Esophagus muscularis mucosa (tissue), 4 donors: Measurements from ENCODE around the gene SLC24A4. TPM values are rescaled to one million over a fixed set of nuclear protein-coding genes. Genes with fewer than 3 reads are reported as not detected.

Source experiments
- DNase-seq: peaks from one replicate; pipeline ENCODE4 v3.0.0-alpha.2; 2017; ENCODE audit errors: extremely low spot score
- H3K27ac ChIP-seq, 4 donors: fragments of 200-600 bp; sonication (generic); replicated peaks in 1 of 4; 1 replicate in 3 of 4; 2 replicates in 1 of 4; pipeline ENCODE4 v1.5.1; 2016 to 2019; ENCODE audit warnings: mild to moderate bottlenecking in 1 of 4
- H3K27me3 ChIP-seq, 4 donors: fragments of 200-600 bp; sonication (generic); one replicate each; pipeline versions ENCODE4 v1.5.1 to v1.6.0; 2016 to 2019
- H3K36me3 ChIP-seq, 4 donors: fragments of 200-600 bp; sonication (generic); one replicate each; pipeline ENCODE4 v1.5.1; 2016 to 2019
- H3K4me1 ChIP-seq, 4 donors: fragments of 200-600 bp; sonication (generic); one replicate each; pipeline ENCODE4 v1.5.1; 2016 to 2019
- H3K4me3 ChIP-seq, 4 donors: fragments of 200-600 bp; sonication (generic); 1 replicate in 2 of 4; 2 replicates in 2 of 4; pipeline ENCODE4 v1.5.1; 2016 to 2019; ENCODE audit warnings: mild to moderate bottlenecking in 4 of 4, moderate library complexity in 1 of 4
- H3K9me3 ChIP-seq, 4 donors: fragments of 200-600 bp; sonication (generic); 1 replicate in 3 of 4; 2 replicates in 1 of 4; pipeline ENCODE4 v1.5.1; 2016 to 2019
- CTCF ChIP-seq, 3 experiments: fragments of 200-600 bp in 2 of 3; fragments of 450-650 bp in 1 of 3; sonication (generic) in 2 of 3; IDR thresholded peaks; one replicate each; pipeline ENCODE4 v1.5.1; 2017 to 2019; ENCODE audit warnings: antibody characterized with exemption in 3 of 3, mild to moderate bottlenecking in 2 of 3, moderate library complexity in 1 of 3
- EP300 ChIP-seq: sonication (generic); formaldehyde crosslinking; IDR thresholded peaks from one replicate; pipeline ENCODE4 v1.6.1; 2017; ENCODE audit warnings: antibody characterized with exemption
- POLR2A ChIP-seq: fragments of 450-650 bp; IDR thresholded peaks from one replicate; pipeline ENCODE4 v1.6.1; 2017; ENCODE audit warnings: antibody characterized with exemption, moderate library complexity, mild to moderate bottlenecking, low read depth
- POLR2AphosphoS5 ChIP-seq, 2 donors: sonication (generic); formaldehyde crosslinking; IDR thresholded peaks; one replicate each; pipeline ENCODE4 v1.6.1; 2017; ENCODE audit warnings: antibody characterized with exemption in 2 of 2
- WGBS: methylation state at CpG from one replicate; pipeline ENCODE4 v1.1.5; 2018; 5-methylcytosine and 5-hydroxymethylcytosine counted together
- intact Hi-C: fragments of 100-400 bp; cut with DNase I; formaldehyde crosslinking; loops from one replicate; pipeline ENCODE4 v1.15.1; 2023
- total RNA-seq, 4 donors: library from RNA; depleted of rRNA; stranded (reverse); fragments of >200 nt; gene quantifications; one replicate each; pipeline versions ENCODE4 v1.1.0 to v1.2.1, GENCODE V29; 2016

Gene SLC24A4
- total RNA-seq, 4 donors from 2014 or later: 1.7 to 2.9 (median 2.1) TPM

- intact Hi-C loops: no loop called here
- Histone ChIP-seq H3K4me1 (peaks cover 12 to 30% (median 20%) of the 10 kb centered on the region in 4 donors), H3K27ac (peak overlapping the region; percentile 13 to 66 (median 60)), H3K36me3 (no peaks in the 10 kb centered on the region), H3K4me3 (no peak overlapping the region), H3K9me3 (no peaks in the 10 kb centered on the region), H3K27me3 (no peaks in the 10 kb centered on the region)
- WGBS: 90% methylated on average over 2 of the region's 6 CpGs
- no peak for DNase-seq
- TF ChIP-seq CTCF (IDR thresholded peaks at IDR 0.05) (no peak), EP300 (no peak), POLR2AphosphoS5 (IDR thresholded peaks at IDR 0.05) (no peak), POLR2A (no peak)
Measured at GRCh38 chr14:92460541-92460915, 137.6 kb downstream of the SLC24A4 start.

DNA sequence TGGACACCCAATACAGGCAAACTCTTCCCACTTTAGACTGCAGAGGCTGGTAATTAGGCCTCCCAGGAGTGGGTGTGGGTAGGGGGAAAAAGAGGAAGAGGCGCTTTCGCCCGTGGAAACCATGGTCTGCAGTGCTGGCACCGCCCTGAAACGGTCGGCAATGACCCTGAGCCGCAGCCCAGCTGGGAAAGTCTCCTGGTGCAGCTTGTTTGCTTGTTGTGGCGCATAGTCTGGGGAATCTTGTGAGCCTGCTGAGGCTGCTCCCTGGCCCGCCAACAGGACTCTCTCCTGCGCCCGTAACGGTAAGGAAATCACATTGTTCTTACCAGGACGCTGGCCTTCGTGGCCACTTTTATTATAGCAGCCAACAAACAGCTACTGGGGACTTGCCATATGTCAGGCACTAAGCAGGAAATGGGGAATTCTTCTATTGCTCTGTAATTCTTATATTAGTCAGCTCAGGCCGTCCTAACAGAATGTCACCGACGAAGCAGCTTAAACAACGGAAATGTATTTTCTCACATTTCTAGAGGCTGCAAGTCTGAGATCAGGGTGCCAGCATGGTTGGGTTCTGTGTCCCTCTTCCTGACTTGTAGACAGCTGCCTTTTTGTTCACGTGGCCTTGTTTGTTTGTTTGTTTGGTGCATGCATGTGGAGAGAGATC lies 138.1 kb downstream of the SLC24A4 start:
- peak overlapping the region; percentile 13 to 66 (median 60) for H3K27ac ChIP-seq
- intact Hi-C loops: no loop called here
- peak overlapping the region in 1 of 4 donors; percentile 19 for H3K4me3 ChIP-seq
- no peaks in the 10 kb centered on the region for H3K9me3 ChIP-seq
- peaks cover 11 to 30% (median 20%) of the 10 kb centered on the region in 4 donors for H3K4me1 ChIP-seq
- no peaks in the 10 kb centered on the region for H3K27me3 ChIP-seq
- no peak for DNase-seq
- TF ChIP-seq EP300: no peak
- peak in 1 of 2 donors; percentile 20 for TF ChIP-seq POLR2AphosphoS5 (IDR thresholded peaks at IDR 0.05)
- WGBS: 47% methylated on average over 7 of the region's 19 CpGs
- H3K36me3 ChIP-seq: no peaks in the 10 kb centered on the region

DNA sequence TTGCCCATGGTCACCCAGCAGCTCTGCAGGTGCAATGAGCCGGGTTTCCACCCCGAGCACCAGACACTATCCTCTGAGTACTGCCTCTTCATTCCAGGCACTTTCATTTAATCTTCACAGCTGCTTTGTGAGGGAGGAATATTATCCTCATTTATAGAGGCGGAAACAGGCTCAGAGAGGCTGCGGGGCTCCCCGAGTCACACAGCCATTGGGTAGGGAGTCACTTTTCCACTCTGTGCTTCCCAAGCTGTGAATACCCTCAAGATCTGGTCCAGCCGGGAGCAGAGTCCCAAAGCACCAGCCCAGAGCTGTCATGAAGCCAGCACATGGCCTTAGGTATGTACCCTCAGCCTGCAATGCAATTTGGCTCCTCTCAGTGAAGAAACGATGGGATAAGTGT lies 138.9 kb downstream of the SLC24A4 start:
- H3K36me3 ChIP-seq: no peaks in the 10 kb centered on the region
- no peaks in the 10 kb centered on the region for H3K27me3 ChIP-seq
- no peak for TF ChIP-seq CTCF (IDR thresholded peaks at IDR 0.05)
- no peak for TF ChIP-seq POLR2A
- TF ChIP-seq EP300: no peak
- TF ChIP-seq POLR2AphosphoS5 (IDR thresholded peaks at IDR 0.05): no peak
- intact Hi-C loops: no loop called here
- H3K4me3 ChIP-seq: no peak overlapping the region
- WGBS: 90% methylated on average over 7 of the region's 7 CpGs
- peaks cover 3 to 27% (median 17%) of the 10 kb centered on the region in 4 donors for H3K4me1 ChIP-seq
- H3K27ac ChIP-seq: no peak overlapping the region
- peaks cover 0 to 6% (median 3%) of the 10 kb centered on the region in 4 donors for H3K9me3 ChIP-seq
- DNase-seq: no peak

GRCh38 chr14:92462568-92462967 lies 139.6 kb downstream of the SLC24A4 start:
- intact Hi-C loops: no loop called here

DNA sequence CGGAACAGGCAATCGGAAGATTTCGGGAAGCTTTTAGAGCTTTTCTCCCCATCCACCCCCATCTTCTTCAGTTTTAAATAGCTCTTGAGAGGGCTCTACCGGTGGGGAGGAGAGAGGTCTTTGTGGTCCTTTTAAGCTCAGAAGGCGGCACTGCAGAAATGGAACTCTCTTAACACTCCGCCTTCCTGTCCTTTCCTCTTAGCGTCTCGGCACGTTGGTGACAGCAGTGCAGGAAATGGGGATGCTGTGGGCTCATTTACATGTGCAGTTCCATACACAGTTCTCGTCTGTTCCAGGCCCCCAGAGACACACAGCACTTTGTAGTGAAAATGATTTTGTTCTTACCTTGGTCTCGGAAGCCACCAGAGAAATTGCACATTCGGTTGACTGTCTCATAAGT lies 140.2 kb downstream of the SLC24A4 start:
- H3K27me3 ChIP-seq: no peaks in the 10 kb centered on the region
- no peak overlapping the region for H3K4me3 ChIP-seq
- intact Hi-C loops: no loop called here
- H3K9me3 ChIP-seq: peaks cover 0 to 15% (median 12%) of the 10 kb centered on the region in 4 donors
- TF ChIP-seq POLR2AphosphoS5 (IDR thresholded peaks at IDR 0.05) (no peak), POLR2A (no peak), EP300 (no peak), CTCF (IDR thresholded peaks at IDR 0.05) (no peak)
- DNase-seq: no peak
- peaks cover 0 to 23% (median 17%) of the 10 kb centered on the region in 4 donors for H3K4me1 ChIP-seq
- 71% methylated on average over 12 of the region's 12 CpGs for WGBS
- H3K36me3 ChIP-seq: no peaks in the 10 kb centered on the region
- H3K27ac ChIP-seq: no peak overlapping the region

More at GRCh38 chr14:92462568-92462967, 139.6 kb downstream of the SLC24A4 start:
- TF ChIP-seq EP300 (no peak), POLR2A (no peak)
- Histone ChIP-seq H3K4me3 (no peak overlapping the region), H3K27ac (no peak overlapping the region), H3K36me3 (no peaks in the 10 kb centered on the region), H3K4me1 (peaks cover 0 to 23% (median 17%) of the 10 kb centered on the region in 4 donors), H3K9me3 (peaks cover 0 to 13% (median 10%) of the 10 kb centered on the region in 4 donors), H3K27me3 (no peaks in the 10 kb centered on the region)
- WGBS: 91% methylated on average over 4 of the region's 4 CpGs
- DNase-seq: no peak
